CD14-positive monocyte (primary cell): Measurements from ENCODE around the gene ZBTB17. TPM values are rescaled to one million over a fixed set of nuclear protein-coding genes. Genes with fewer than 3 reads are reported as not detected.

Experiments
- DNase-seq, 3 donors: peaks; one replicate each; pipeline ENCODE4 v3.0.0-alpha.2; 2011 to 2022
- H2AFZ ChIP-seq: 2 replicates; pipeline ENCODE4 v1.6.0; 2012; ENCODE audit warnings: mild to moderate bottlenecking, low read depth, low read length, inconsistent platforms; ENCODE audit not compliant: insufficient read depth, poor library complexity, severe bottlenecking
- H3K27ac ChIP-seq, 2 donors: 1 replicate in 1 of 2; 2 replicates in 1 of 2; pipeline ENCODE4 v1.5.1; 2012 to 2013; ENCODE audit warnings: low read length in 2 of 2, control low read depth in 1 of 2, inconsistent platforms in 1 of 2, low read depth in 1 of 2, mild to moderate bottlenecking in 1 of 2
- H3K27me3 ChIP-seq, 2 donors: one replicate each; pipeline versions ENCODE4 v1.6.0 to v1.6.1; 2011 to 2013; ENCODE audit warnings: low read length in 2 of 2; ENCODE audit not compliant: control insufficient read depth in 2 of 2, insufficient read depth in 2 of 2
- H3K36me3 ChIP-seq, 2 donors: replicated peaks in 1 of 2; 1 replicate in 1 of 2; 2 replicates in 1 of 2; pipeline versions ENCODE4 v1.5.1 to v1.6.1; 2012 to 2013; ENCODE audit warnings: low read length in 2 of 2, control low read depth in 1 of 2, inconsistent platforms in 1 of 2, mild to moderate bottlenecking in 1 of 2; ENCODE audit not compliant: insufficient read depth in 2 of 2, control insufficient read depth in 1 of 2
- H3K4me1 ChIP-seq, 2 donors: 1 replicate in 1 of 2; 2 replicates in 1 of 2; pipeline versions ENCODE4 v1.5.1 to v1.6.1; 2012 to 2013; ENCODE audit warnings: low read length in 2 of 2, control low read depth in 1 of 2, inconsistent platforms in 1 of 2, mild to moderate bottlenecking in 1 of 2, moderate library complexity in 1 of 2; ENCODE audit not compliant: insufficient read depth in 2 of 2, control insufficient read depth in 1 of 2
- H3K4me2 ChIP-seq: replicated peaks from 2 replicates; pipeline ENCODE3; 2012; ENCODE audit warnings: low read length, moderate library complexity, mild to moderate bottlenecking; ENCODE audit not compliant: poor library complexity, severe bottlenecking; ENCODE audit errors: extremely low read depth
- H3K4me3 ChIP-seq, 3 experiments: fragments of 200-600 bp in 1 of 3; sonication (generic) in 1 of 3; replicated peaks in 1 of 3; 1 replicate in 2 of 3; 2 replicates in 1 of 3; pipeline ENCODE4 v1.5.1; 2011 to 2013; ENCODE audit warnings: low read length in 3 of 3, mild to moderate bottlenecking in 3 of 3, control low read depth in 2 of 3, low read depth in 2 of 3, inconsistent platforms in 1 of 3, moderate library complexity in 1 of 3
- H3K79me2 ChIP-seq: 2 replicates; pipeline ENCODE4 v1.6.0; 2012; ENCODE audit warnings: mild to moderate bottlenecking, control low read depth, inconsistent platforms, low read length, moderate library complexity; ENCODE audit not compliant: insufficient read depth
- H3K9ac ChIP-seq: 2 replicates; pipeline ENCODE4 v1.6.0; 2017; ENCODE audit warnings: low read length, mild to moderate bottlenecking; ENCODE audit not compliant: insufficient read depth, poor library complexity, severe bottlenecking
- H3K9me3 ChIP-seq, 2 donors: replicated peaks in 1 of 2; 1 replicate in 1 of 2; 2 replicates in 1 of 2; pipeline versions ENCODE4 v1.5.1 to v1.6.1; 2012 to 2013; ENCODE audit warnings: low read length in 2 of 2, control low read depth in 1 of 2; ENCODE audit not compliant: control insufficient read depth in 1 of 2, insufficient read depth in 1 of 2
- H4K20me1 ChIP-seq: 2 replicates; pipeline ENCODE4 v1.6.0; 2012; ENCODE audit warnings: mild to moderate bottlenecking, low read length, control low read depth, moderate library complexity; ENCODE audit not compliant: insufficient read depth
- H3K27ac Mint-ChIP-seq, 7 donors: one replicate each; pipeline ENCODE4 v1.8.0; 2020; ENCODE audit warnings: mild to moderate bottlenecking in 7 of 7, mixed read lengths in 7 of 7, moderate library complexity in 6 of 7, inconsistent platforms in 2 of 7
- H3K27me3 Mint-ChIP-seq, 3 donors: one replicate each; pipeline ENCODE4 v1.8.0; 2021 to 2022; ENCODE audit warnings: low read depth in 3 of 3, mild to moderate bottlenecking in 3 of 3, mixed read lengths in 3 of 3, moderate library complexity in 3 of 3, inconsistent platforms in 1 of 3
- H3K36me3 Mint-ChIP-seq, 2 donors: one replicate each; pipeline ENCODE4 v1.8.0; 2020; ENCODE audit warnings: mixed read lengths in 2 of 2, inconsistent platforms in 1 of 2, mild to moderate bottlenecking in 1 of 2
- H3K4me1 Mint-ChIP-seq: one replicate; pipeline ENCODE4 v1.8.0; 2020; ENCODE audit warnings: mild to moderate bottlenecking, mixed read lengths
- H3K4me3 Mint-ChIP-seq, 2 donors: one replicate each; pipeline ENCODE4 v1.8.0; 2020; ENCODE audit warnings: mild to moderate bottlenecking in 2 of 2, mixed read lengths in 2 of 2, moderate library complexity in 1 of 2
- H3K9me3 Mint-ChIP-seq, 7 donors: one replicate each; pipeline ENCODE4 v1.8.0; 2020 to 2022; ENCODE audit warnings: mixed read lengths in 7 of 7, mild to moderate bottlenecking in 6 of 7, moderate library complexity in 6 of 7, inconsistent platforms in 2 of 7
- CTCF ChIP-seq: fragments of 200-600 bp; IDR thresholded peaks from one replicate; pipeline ENCODE4 v1.8.0; 2022; ENCODE audit warnings: antibody characterized with exemption, mild to moderate bottlenecking
- WGBS: methylation state at CpG from one replicate; pipeline ENCODE4 v1.1.5; 2013; ENCODE audit warnings: missing lambda C conversion rate; ENCODE audit not compliant: insufficient coverage; 5-methylcytosine and 5-hydroxymethylcytosine counted together
- intact Hi-C, 2 donors: fragments of 100-400 bp; cut with micrococcal nuclease; formaldehyde crosslinking; loops; one replicate each; pipeline versions ENCODE4 v1.15.0 to v1.15.1; 2023
- polyA plus RNA-seq, 3 donors: library from polyadenylated mRNA; depleted of rRNA in 1 of 3; unstranded in 2 of 3; stranded (reverse) in 1 of 3; fragments of 300-500 nt in 2 of 3; fragments of >200 nt in 1 of 3; fragmentation: Illumina TruSeq in 2 of 3; gene quantifications; 1 replicate in 2 of 3; 2 replicates in 1 of 3; pipeline ENCODE4 v1.2.3, GENCODE V29; 2012 to 2021

ZBTB17 gene
- polyA plus RNA-seq, 3 donors = 2.8 to 93.3 (median 7.6) TPM

- Histone ChIP-seq H3K9me3 (no peaks in the 10 kb centered on the region), H3K4me1 (peaks cover 13 to 22% of the 10 kb centered on the region in 2 donors), H3K79me2 (no peaks in the 10 kb centered on the region), H3K27me3 (no peaks in the 10 kb centered on the region), H3K9ac (peak overlapping the region; percentile 76), H3K4me2 (peak overlapping the region; percentile 87), H4K20me1 (no peaks in the 10 kb centered on the region), H3K27ac (peak overlapping the region in 1 of 2 donors; percentile 48), H3K4me3 (peak overlapping the region; percentile 38 to 75 (median 40)), H2AFZ (peak overlapping the region; percentile 90), H3K36me3 (no peaks in the 10 kb centered on the region)
- Mint-ChIP-seq H3K4me3 (peak overlapping the region; percentile 62 to 79), H3K4me1 (peaks cover 15% of the 10 kb centered on the region), H3K27me3 (peaks cover 12 to 14% (median 13%) of the 10 kb centered on the region in 3 donors), H3K27ac (peak overlapping the region in 2 of 7 donors; percentile 32 to 58), H3K36me3 (no peaks in the 10 kb centered on the region), H3K9me3 (no peaks in the 10 kb centered on the region)
- intact Hi-C loops = loop anchor here in 1 of 2 donors (2.0 to 10.0 kb wide), 2 partner anchors 41 to 171 kb away; no protein-coding TSS in a partner anchor
- TF ChIP-seq CTCF = no peak
- WGBS = 56% methylated on average over 12 of the region's 28 CpGs
- peak; percentile 50 to 82 (median 53) for DNase-seq
Observed at GRCh38 chr1:16013220-16013907, 37.5 kb upstream of the ZBTB17 start.

GRCh38 chr1:16012590-16013219 is 36.8 kb upstream of the ZBTB17 start:
- peaks cover 13 to 19% of the 10 kb centered on the region in 2 donors for H3K4me1 ChIP-seq
- no peaks in the 10 kb centered on the region for H3K79me2 ChIP-seq
- H3K27me3 ChIP-seq = no peaks in the 10 kb centered on the region
- no peaks in the 10 kb centered on the region for H3K36me3 ChIP-seq
- peak overlapping the region; percentile 87 for H3K4me2 ChIP-seq
- Mint-ChIP-seq H3K27ac (peak overlapping the region in 3 of 7 donors; percentile 14 to 30 (median 30)), H3K36me3 (no peaks in the 10 kb centered on the region), H3K4me1 (peaks cover 11% of the 10 kb centered on the region), H3K27me3 (peaks cover 9 to 14% (median 10%) of the 10 kb centered on the region in 3 donors), H3K4me3 (peak overlapping the region; percentile 62 to 79), H3K9me3 (no peaks in the 10 kb centered on the region)
- peak; percentile 36 to 60 (median 42) for DNase-seq
- under 1% methylated on average over 28 of the region's 36 CpGs for WGBS
- peak overlapping the region; percentile 90 for H2AFZ ChIP-seq
- peak overlapping the region; percentile 76 for H3K9ac ChIP-seq
- peak overlapping the region in 1 of 2 donors; percentile 48 for H3K27ac ChIP-seq
- TF ChIP-seq CTCF = no peak
- H3K4me3 ChIP-seq = peak overlapping the region; percentile 38 to 75 (median 40)
- intact Hi-C loops = loop anchor here in 1 of 2 donors (2.0 to 10.0 kb wide), 2 partner anchors 42 to 172 kb away; no protein-coding TSS in a partner anchor
- H4K20me1 ChIP-seq = no peaks in the 10 kb centered on the region
- no peaks in the 10 kb centered on the region for H3K9me3 ChIP-seq
